Upper lobe of left lung (tissue), 4 donors: ENCODE data around the gene CABP1.

Experiments
- EP300 ChIP-seq, 4 donors: sonication (generic); formaldehyde crosslinking; IDR thresholded peaks; one replicate each; pipeline ENCODE4 v1.5.1; 2017; ENCODE audit warnings: antibody characterized with exemption in 4 of 4, control low read depth in 2 of 4
- POLR2A ChIP-seq, 4 donors: fragments of 450-650 bp; IDR thresholded peaks; one replicate each; pipeline ENCODE4 v1.5.1; 2016 to 2017; ENCODE audit warnings: antibody characterized with exemption in 4 of 4, mild to moderate bottlenecking in 2 of 4
- TF ChIP-seq, protein P1 (sequence below), 6 experiments: fragments of 450-650 bp in 4 of 6; fragments of 200-600 bp in 2 of 6; sonication (generic) in 2 of 6; IDR thresholded peaks; one replicate each; pipeline ENCODE4 v1.5.1; 2016 to 2019; ENCODE audit warnings: antibody characterized with exemption in 6 of 6

DNA sequence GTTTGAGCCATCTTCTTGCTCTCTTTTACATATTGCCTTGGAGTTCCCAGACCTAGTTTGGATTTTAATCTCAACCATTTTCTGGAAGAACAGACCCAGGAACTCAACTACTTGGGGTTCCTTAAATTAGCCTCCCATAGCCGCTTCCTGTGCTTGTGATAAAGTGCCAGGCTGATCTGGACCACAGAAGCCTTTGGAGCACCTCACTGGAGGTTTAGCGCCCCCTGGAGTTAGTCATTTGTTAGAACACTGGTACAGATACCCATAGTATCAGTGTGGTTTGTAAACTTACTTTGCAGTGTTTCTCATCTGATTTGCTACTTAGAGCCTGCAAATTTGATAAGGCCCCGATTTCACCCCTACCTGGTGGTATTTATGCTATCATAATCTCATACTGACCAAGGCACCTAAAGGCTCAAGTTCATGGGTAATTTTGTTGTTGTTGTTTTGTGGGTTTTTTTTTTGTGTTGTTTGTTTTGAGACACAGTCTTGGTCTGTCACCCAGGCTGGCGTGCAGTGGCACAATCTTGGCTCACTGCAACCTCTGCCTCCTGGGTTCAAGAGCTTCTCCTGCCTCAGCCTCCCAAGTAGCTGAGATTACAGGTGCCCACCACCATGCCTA lies 73.5 kb downstream of the CABP1 start:
- TF ChIP-seq, protein P1, sequence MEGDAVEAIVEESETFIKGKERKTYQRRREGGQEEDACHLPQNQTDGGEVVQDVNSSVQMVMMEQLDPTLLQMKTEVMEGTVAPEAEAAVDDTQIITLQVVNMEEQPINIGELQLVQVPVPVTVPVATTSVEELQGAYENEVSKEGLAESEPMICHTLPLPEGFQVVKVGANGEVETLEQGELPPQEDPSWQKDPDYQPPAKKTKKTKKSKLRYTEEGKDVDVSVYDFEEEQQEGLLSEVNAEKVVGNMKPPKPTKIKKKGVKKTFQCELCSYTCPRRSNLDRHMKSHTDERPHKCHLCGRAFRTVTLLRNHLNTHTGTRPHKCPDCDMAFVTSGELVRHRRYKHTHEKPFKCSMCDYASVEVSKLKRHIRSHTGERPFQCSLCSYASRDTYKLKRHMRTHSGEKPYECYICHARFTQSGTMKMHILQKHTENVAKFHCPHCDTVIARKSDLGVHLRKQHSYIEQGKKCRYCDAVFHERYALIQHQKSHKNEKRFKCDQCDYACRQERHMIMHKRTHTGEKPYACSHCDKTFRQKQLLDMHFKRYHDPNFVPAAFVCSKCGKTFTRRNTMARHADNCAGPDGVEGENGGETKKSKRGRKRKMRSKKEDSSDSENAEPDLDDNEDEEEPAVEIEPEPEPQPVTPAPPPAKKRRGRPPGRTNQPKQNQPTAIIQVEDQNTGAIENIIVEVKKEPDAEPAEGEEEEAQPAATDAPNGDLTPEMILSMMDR (IDR thresholded peaks at IDR 0.05) = peak; percentile 68 to 84 (median 76)
- TF ChIP-seq EP300 (IDR thresholded peaks at IDR 0.05) = no peak
- no peak for TF ChIP-seq POLR2A (IDR thresholded peaks at IDR 0.05)
